Muscle of leg (tissue), 11 donors: ENCODE results near the gene MND1. TPM values are rescaled to one million over a fixed set of nuclear protein-coding genes. Genes with fewer than 3 reads are reported as not detected.

Experiments used
- DNase-seq: peaks from one replicate; pipeline ENCODE4 v3.0.0; 2013
- H3K27ac ChIP-seq: one replicate; pipeline ENCODE4 v1.5.1; 2013; ENCODE audit warnings: mild to moderate bottlenecking, low read length, control low read depth
- H3K27me3 ChIP-seq: one replicate; pipeline ENCODE4 v1.6.1; 2013; ENCODE audit warnings: low read length; ENCODE audit not compliant: control insufficient read depth, insufficient read depth
- H3K36me3 ChIP-seq: one replicate; pipeline ENCODE4 v1.6.1; 2013; ENCODE audit warnings: low read length; ENCODE audit not compliant: control insufficient read depth, insufficient read depth
- H3K4me1 ChIP-seq: one replicate; pipeline ENCODE4 v1.6.1; 2013; ENCODE audit warnings: low read length; ENCODE audit not compliant: control insufficient read depth, insufficient read depth
- H3K4me3 ChIP-seq: one replicate; pipeline ENCODE4 v1.5.1; 2013; ENCODE audit warnings: low read length, control low read depth
- H3K9me3 ChIP-seq: replicated peaks from 2 replicates; pipeline ENCODE4 v1.6.1; 2013; ENCODE audit warnings: low read depth, low read length; ENCODE audit not compliant: control insufficient read depth
- WGBS: methylation state at CpG from one replicate; pipeline ENCODE4 v1.1.5; 2013; ENCODE audit warnings: missing lambda C conversion rate; ENCODE audit not compliant: insufficient coverage; 5-methylcytosine and 5-hydroxymethylcytosine counted together
- polyA plus RNA-seq, 8 donors: library from polyadenylated mRNA; unstranded; fragments of 120-200 nt; gene quantifications; one replicate each; pipeline versions ENCODE4 v1.2.1 to v1.2.3, GENCODE V29; 2013; ENCODE audit warnings: inconsistent platforms in 1 of 8, low replicate concordance in 1 of 8; ENCODE audit not compliant: insufficient read length in 8 of 8, insufficient read depth in 1 of 8
- total RNA-seq: library from RNA; stranded (reverse); fragments of 120-200 nt; gene quantifications from one replicate; pipeline ENCODE4 v1.2.4, GENCODE V29; 2013

MND1 gene
- total and polyA plus RNA-seq, 9 donors = 4.3 to 9.3 (median 7.1) TPM

DNA sequence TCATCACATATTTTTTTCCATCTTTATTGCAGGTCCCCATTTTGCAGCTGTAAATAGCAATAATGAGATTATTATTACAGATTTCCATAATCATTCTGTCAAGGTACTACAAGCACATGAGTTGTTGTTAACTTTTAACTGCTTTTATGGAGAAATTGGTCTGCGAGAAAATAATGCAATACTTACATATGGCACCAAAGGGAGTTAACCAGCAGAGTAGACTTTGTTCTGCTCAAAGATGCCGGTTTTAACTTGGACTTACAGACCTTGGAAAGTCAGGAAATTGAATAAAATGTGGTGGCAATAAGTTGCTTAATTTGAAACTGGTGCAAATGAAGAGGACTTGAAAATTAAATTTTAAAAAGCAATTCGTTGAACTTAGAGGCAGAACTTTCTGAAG lies 20.4 kb upstream of the MND1 start:
- Histone ChIP-seq H3K4me3 (no peak overlapping the region), H3K4me1 (no peaks in the 10 kb centered on the region), H3K27ac (no peak overlapping the region), H3K36me3 (peaks cover 12% of the 10 kb centered on the region), H3K9me3 (no peaks in the 10 kb centered on the region), H3K27me3 (no peaks in the 10 kb centered on the region)
- no CpG with 5 or more reads among the region's 3 CpGs for WGBS
- no peak for DNase-seq

DNA sequence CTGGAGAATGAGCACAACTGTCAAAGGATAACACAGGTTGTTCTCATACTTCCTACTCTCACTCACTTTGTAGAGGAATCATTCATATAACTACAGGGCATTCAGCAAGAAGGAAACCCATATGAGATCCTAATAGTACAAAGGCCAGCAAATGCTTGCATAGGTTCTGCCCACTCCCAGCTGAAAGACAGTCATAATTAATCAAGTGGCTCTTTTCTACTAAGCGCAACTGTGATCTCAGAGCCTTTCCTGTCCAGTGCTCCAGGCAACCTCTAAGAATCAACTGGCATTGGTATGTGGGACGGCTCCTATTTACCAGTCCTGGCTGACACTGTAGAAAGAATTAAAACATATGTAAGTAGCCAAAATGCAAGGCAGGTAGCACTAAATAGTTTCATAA lies 18.9 kb upstream of the MND1 start:
- H3K4me3 ChIP-seq = no peak overlapping the region
- no peaks in the 10 kb centered on the region for H3K4me1 ChIP-seq
- DNase-seq = no peak
- H3K9me3 ChIP-seq = no peaks in the 10 kb centered on the region
- no peak overlapping the region for H3K27ac ChIP-seq
- no CpG with 5 or more reads among the region's 2 CpGs for WGBS
- no peaks in the 10 kb centered on the region for H3K27me3 ChIP-seq
- H3K36me3 ChIP-seq = peaks cover 12% of the 10 kb centered on the region

DNA sequence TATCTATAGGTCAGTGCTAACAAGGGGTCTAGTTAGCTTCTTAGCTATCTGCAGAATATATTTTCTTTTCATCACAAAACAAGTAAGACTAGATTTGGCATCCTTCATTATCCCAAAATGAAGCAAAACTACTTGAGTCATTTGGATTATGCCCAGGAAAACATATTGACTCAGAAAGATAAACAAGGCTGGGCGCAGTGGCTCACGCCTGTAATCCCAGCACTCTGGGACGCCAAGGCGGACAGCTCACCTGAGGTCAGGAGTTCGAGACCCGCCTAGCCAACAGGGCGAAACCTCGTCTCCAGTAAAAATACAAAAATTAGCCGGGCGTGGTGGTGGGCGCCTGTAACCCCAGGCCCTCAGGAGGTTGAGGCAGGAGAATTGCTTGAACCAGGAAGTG lies 18.0 kb upstream of the MND1 start:
- no peak for DNase-seq
- Histone ChIP-seq H3K9me3 (no peaks in the 10 kb centered on the region), H3K27ac (no peak overlapping the region), H3K4me3 (no peak overlapping the region), H3K4me1 (no peaks in the 10 kb centered on the region), H3K27me3 (no peaks in the 10 kb centered on the region), H3K36me3 (peaks cover 9% of the 10 kb centered on the region)
- 92% methylated on average over 11 of the region's 11 CpGs for WGBS

DNA sequence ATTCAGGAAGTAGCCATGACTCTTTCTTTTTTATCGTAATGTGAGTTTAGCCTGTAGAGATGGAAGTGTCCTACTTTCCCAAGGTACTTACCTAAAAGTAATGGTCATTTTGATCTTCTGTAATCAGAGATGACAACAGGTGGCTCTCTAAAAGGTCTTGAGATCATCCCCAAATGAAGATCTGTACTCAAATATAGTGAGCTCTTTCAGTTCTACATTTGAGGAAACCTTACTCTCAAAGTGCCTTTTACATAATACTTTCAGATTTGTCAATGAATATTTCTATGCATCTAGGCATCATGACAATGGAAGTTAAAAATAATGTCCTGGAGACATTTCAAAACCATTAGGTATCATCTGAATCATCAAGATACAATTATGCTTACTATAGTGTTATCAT lies 17.2 kb upstream of the MND1 start:
- no peak for DNase-seq
- Histone ChIP-seq H3K4me3 (no peak overlapping the region), H3K36me3 (peaks cover 9% of the 10 kb centered on the region)

DNA sequence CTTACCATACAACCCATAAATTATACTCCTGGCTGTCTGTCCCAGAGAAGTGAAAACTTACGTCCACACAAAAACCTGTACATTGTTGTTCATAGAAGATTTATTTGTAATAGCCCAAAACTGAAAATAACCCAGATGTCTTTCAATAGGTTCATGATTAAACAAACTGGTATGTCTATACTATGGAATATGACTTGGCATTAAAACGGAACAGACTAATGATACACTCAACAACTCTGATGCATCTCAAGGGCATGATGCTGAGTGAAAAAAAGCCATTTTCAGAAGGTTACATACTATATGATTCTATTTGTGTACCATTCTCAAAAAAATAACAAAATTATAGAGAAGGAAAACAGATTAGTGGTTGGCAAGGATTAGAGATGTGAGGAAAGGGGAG lies 11.6 kb upstream of the MND1 start:
- H3K36me3 ChIP-seq = no peaks in the 10 kb centered on the region
- WGBS = no CpG with 5 or more reads among the region's 2 CpGs
- no peak overlapping the region for H3K4me3 ChIP-seq
- no peak overlapping the region for H3K27ac ChIP-seq
- no peak for DNase-seq
- no peaks in the 10 kb centered on the region for H3K4me1 ChIP-seq
- no peaks in the 10 kb centered on the region for H3K9me3 ChIP-seq
- no peaks in the 10 kb centered on the region for H3K27me3 ChIP-seq

More for the DNA sequence above, 17.2 kb upstream of the MND1 start:
- Histone ChIP-seq H3K27ac (no peak overlapping the region), H3K4me1 (no peaks in the 10 kb centered on the region), H3K9me3 (no peaks in the 10 kb centered on the region), H3K27me3 (no peaks in the 10 kb centered on the region)
- no CpG with 5 or more reads among the region's 1 CpG for WGBS

DNA sequence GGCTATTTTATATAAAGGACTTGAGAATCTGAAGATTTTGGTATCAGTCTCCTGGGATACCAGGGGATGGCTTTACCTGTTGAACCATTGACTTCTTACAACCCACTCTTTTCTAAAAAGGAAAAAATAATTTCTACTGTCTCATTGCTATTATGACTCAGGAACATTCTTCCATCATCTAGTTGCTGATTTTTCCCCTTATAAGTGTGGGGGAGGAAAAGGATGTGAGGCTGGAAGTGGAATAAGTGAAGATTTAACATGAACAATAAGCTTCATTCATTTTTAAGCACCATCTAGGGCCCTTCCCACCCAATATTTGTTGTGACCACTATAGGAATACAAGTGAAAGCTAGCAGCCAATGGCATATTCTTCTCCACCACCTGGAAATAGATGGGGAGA lies 10.6 kb upstream of the MND1 start:
- no peak for DNase-seq
- Histone ChIP-seq H3K27me3 (no peaks in the 10 kb centered on the region), H3K27ac (no peak overlapping the region), H3K9me3 (no peaks in the 10 kb centered on the region), H3K4me3 (no peak overlapping the region), H3K36me3 (no peaks in the 10 kb centered on the region), H3K4me1 (no peaks in the 10 kb centered on the region)

DNA sequence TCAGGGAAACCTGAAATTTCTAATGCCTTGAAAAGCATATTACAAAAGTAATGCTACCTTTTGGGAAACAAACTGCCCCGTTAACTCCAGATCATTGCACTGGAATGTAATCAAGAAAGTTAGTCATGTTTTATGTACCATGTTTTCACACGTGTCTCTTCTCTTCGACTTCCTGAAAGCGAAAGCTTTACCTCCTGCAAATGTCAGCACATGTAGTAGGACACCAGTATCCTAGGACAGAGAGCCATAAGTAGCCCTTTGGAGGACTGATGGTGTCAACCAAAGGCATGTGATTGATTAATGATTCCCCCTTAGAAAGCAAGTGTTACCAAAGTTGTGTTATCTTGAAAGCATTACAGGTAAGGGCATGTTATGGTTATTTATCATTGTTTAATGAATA lies 8.8 kb upstream of the MND1 start:
- H3K36me3 ChIP-seq = no peaks in the 10 kb centered on the region
- H3K9me3 ChIP-seq = no peaks in the 10 kb centered on the region

DNA sequence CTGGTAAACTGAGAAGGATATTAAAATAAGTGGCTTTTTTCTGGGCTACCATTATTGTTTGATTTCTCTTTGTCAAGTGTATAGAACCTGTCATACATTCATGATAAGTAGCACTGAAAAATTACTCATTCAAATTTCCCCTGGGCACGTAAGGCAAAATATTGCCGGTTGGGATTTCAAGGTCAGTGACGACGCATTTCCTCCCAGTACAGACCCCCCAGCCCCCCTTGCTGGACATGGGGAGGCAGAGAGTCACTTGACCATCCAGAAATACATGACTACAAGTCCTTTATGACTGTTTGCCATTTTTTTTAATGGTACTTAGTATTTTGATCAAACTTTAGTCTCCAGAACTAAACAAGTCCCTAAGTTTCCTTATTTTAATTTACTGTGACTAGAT lies 6.8 kb upstream of the MND1 start:
- Histone ChIP-seq H3K27ac (no peak overlapping the region), H3K4me1 (no peaks in the 10 kb centered on the region), H3K36me3 (no peaks in the 10 kb centered on the region), H3K27me3 (no peaks in the 10 kb centered on the region), H3K4me3 (no peak overlapping the region), H3K9me3 (no peaks in the 10 kb centered on the region)
- WGBS = 92% methylated on average over 2 of the region's 4 CpGs
- no peak for DNase-seq

More for the DNA sequence above, 8.8 kb upstream of the MND1 start:
- no peak overlapping the region for H3K4me3 ChIP-seq
- H3K27ac ChIP-seq = no peak overlapping the region
- H3K4me1 ChIP-seq = no peaks in the 10 kb centered on the region
- no peak for DNase-seq
- WGBS = no CpG with 5 or more reads among the region's 4 CpGs
- no peaks in the 10 kb centered on the region for H3K27me3 ChIP-seq

DNA sequence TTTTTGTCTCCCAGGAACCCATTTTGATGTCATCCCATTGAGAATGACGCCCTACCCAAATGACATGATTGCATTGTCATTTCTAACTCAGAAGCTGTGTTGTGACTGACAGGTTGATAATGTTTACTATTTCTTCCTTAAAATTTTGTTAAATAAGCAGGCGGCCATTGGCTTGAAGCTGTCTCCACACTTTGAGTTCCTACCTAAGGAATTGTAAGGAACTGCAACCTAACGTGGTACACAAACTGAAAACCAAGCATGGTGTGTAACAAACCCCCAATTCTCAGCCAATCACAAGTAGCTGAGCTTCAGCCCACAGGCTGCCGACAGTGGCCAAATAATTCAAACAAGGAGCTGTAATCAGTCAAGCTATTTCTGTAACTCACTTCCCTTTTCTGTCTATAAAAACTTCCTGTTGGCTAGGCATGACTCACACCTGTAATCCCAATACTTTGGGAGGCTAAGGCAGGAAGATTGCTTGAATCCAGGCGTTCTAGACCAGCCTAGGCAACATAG lies 2.9 kb upstream of the MND1 start:
- Histone ChIP-seq H3K27ac (no peak overlapping the region), H3K36me3 (no peaks in the 10 kb centered on the region), H3K27me3 (no peaks in the 10 kb centered on the region), H3K4me3 (no peak overlapping the region), H3K4me1 (peaks cover 7% of the 10 kb centered on the region), H3K9me3 (no peaks in the 10 kb centered on the region)
- no peak for DNase-seq
- WGBS = 87% methylated on average over 2 of the region's 5 CpGs

DNA sequence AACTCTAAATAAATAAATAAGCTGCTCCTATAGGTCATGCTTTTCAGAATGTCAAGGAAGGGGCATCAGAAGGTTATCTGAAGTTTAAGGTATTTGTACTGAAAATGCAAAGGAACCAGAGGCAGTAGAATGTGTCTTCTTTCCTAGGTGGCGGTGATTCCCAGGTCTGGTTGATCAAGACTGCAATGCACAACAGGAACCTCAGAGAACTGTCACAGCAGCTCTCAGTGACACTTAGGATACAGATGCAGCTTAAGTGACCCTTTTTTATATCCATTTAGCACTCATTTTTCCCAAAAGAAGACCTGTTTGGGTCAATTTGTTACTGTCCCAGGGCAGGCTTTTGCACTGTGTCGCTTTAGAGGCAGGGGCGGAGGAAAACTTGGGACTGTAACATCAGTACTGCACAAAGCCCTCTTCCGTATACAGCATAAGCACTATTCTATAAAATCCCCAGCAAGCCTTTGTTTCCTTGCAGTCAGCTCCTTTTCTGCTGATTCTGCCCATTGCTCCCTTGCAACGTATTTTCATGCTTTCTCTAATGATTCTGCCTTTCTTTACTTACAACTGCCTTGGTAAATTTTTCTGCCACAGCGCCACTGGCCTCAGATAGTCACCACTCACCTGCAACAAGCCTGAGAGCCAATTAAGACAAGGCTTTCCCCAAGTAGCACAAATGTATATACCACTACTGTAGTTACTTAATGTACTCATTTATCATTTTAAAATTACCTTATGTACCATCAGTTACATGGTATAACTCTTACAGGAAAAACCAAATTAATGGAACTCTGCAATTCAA lies 1.5 kb upstream of the MND1 start:
- WGBS = 89% methylated on average over 6 of the region's 6 CpGs
- H3K4me3 ChIP-seq = no peak overlapping the region
- H3K27ac ChIP-seq = no peak overlapping the region
- H3K4me1 ChIP-seq = peaks cover 8% of the 10 kb centered on the region
- H3K36me3 ChIP-seq = no peaks in the 10 kb centered on the region
- H3K27me3 ChIP-seq = no peaks in the 10 kb centered on the region
- no peaks in the 10 kb centered on the region for H3K9me3 ChIP-seq
- no peak for DNase-seq
